ENCODE results near the gene PLXNA4. TPM values are rescaled to one million over a fixed set of nuclear protein-coding genes. Genes with fewer than 3 reads are reported as not detected.

Gene PLXNA4
- total RNA-seq, 4 donors from 2014 or later, result 5.1 to 7.0 (median 5.3) TPM

GRCh38 chr7:132080467-132080866 is 495.8 kb downstream of the PLXNA4 start:
- intact Hi-C loops (cut with DNase I; ENCODE audit: low total_unique reads), result no loop called here
- 75 to 85% methylated on average over 1 of the region's 1 CpG for WGBS, 2 donors
- TF ChIP-seq POLR2A (IDR thresholded peaks at IDR 0.05) (no peak), CTCF (IDR thresholded peaks at IDR 0.05) (no peak)
- DNase-seq (ENCODE audit: low spot score in 2 of 2), result peak in 1 of 2 donors; percentile 74
- H3K4me3 ChIP-seq (ENCODE audit: low read depth, poor library complexity, severe bottlenecking), result no peak overlapping the region

GRCh38 chr7:132078891-132079735 is 497.2 kb downstream of the PLXNA4 start:
- DNase-seq (ENCODE audit: low spot score in 2 of 2), result peak in 1 of 2 donors; percentile 68
- 84 to 92% methylated on average over 8 of the region's 8 CpGs for WGBS, 2 donors
- H3K4me3 ChIP-seq (ENCODE audit: low read depth, poor library complexity, severe bottlenecking), result no peak overlapping the region
- TF ChIP-seq POLR2A (IDR thresholded peaks at IDR 0.05) (no peak), CTCF (IDR thresholded peaks at IDR 0.05) (no peak)
- intact Hi-C loops (cut with DNase I; ENCODE audit: low total_unique reads), result no loop called here

GRCh38 chr7:132077971-132078685 is 498.1 kb downstream of the PLXNA4 start:
- WGBS, 2 donors, result 76 to 83% methylated on average over 7 of the region's 7 CpGs
- DNase-seq (ENCODE audit: low spot score in 2 of 2), result peak in 1 of 2 donors; percentile 29
- intact Hi-C loops (cut with DNase I; ENCODE audit: low total_unique reads), result no loop called here
- no peak for TF ChIP-seq CTCF (IDR thresholded peaks at IDR 0.05)
- no peak for TF ChIP-seq POLR2A (IDR thresholded peaks at IDR 0.05)
- H3K4me3 ChIP-seq (ENCODE audit: low read depth, poor library complexity, severe bottlenecking), result no peak overlapping the region

GRCh38 chr7:132076301-132077035 is 499.8 kb downstream of the PLXNA4 start:
- WGBS, 2 donors, result 74 to 84% methylated on average over 13 of the region's 13 CpGs
- TF ChIP-seq POLR2A (IDR thresholded peaks at IDR 0.05) (no peak), CTCF (IDR thresholded peaks at IDR 0.05) (no peak)
- H3K4me3 ChIP-seq (ENCODE audit: low read depth, poor library complexity, severe bottlenecking), result no peak overlapping the region
- peak in 1 of 2 donors; percentile 67 for DNase-seq (ENCODE audit: low spot score in 2 of 2)
- intact Hi-C loops (cut with DNase I; ENCODE audit: low total_unique reads), result no loop called here

- 32 to 36% methylated on average over 6 of the region's 6 CpGs for WGBS, 2 donors
- intact Hi-C loops (cut with DNase I; ENCODE audit: low total_unique reads), result no loop called here
- DNase-seq (ENCODE audit: low spot score in 2 of 2), result peak in 1 of 2 donors; percentile 75
- TF ChIP-seq CTCF (IDR thresholded peaks at IDR 0.05), result no peak
- TF ChIP-seq POLR2A (IDR thresholded peaks at IDR 0.05), result no peak
- H3K4me3 ChIP-seq (ENCODE audit: low read depth, poor library complexity, severe bottlenecking), result no peak overlapping the region
Measured at GRCh38 chr7:132075515-132075914, 500.8 kb downstream of the PLXNA4 start.

All from lower leg skin (tissue), 4 donors.